NCI-H1092 treated with DMSO at 0.1 percent for 48 hours (cell line): Measurements from ENCODE around the gene KRTAP5-2.
"Not testable (repeated sequence)": the region's sequence is repeated elsewhere in the genome, so short reads cannot be mapped to it uniquely, and the experiment has no call there.

Experiments used
- DNase-seq: peaks from one replicate; lab custom pipeline; 2025; lab: John Stamatoyannopoulos, UW

The KRTAP5-2 gene

DNA sequence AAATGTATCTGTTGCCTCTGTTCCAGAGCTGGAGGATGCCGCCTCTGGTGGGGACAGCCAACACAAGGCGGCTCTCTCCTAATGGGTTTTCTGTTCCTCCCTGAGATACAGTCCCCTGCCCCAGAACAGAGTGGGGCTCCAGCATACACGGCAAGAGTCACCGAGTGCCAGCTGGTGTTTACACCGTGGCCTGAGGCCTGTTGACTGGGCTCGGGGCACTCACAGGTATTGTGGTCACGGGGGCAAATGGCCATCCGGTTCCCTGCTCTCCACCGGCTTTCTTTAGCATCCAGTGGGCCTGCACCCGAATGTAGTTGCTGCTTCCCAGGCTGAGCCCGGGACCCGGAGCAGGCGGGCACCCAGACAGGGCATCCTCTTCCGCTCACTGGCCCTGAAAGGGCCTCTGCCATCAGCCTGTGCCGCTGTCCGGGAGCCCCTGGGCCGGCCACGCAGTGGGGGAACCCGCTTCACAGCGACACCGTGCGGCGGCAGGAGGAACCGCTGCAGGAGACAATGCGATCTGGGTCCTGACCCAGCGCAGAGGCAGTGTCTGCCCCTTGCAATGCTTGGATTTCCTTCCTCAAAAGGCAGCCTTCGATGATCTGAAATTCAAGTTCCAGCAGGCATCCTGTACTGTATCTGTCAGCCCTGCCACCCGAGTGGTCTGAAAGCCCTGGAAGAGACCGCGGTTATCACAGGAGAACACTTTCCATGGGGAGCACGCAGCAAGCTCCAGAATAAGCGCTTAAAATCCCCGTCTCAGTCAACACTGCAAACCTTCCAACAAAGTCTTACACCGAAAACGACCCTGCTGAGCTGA, 30.6 kb upstream of the KRTAP5-2 start:
- no peak for DNase-seq

DNA sequence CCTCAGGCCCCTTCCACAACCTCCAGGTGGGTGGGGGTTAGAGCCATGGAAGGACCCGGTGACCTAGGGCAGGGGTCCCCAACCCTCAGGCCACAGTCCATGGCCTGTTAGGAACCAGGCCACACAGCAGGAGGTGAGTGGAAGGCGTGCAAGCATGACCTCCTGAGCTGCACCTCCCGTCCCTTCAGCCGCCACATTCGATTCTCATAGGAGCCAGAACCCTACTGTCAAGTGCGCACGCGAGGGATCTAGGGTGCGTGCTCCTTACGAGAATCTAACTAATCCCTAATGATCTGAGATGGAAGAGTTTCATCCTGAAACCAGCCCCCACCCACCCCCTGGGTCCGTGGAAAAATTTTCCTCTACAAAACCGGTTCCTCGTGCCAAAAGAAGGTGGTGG, 27.4 kb upstream of the KRTAP5-2 start:
- no peak for DNase-seq

GRCh38 chr11:1624621-1625020, 26.5 kb upstream of the KRTAP5-2 start:
- no peak for DNase-seq

DNA sequence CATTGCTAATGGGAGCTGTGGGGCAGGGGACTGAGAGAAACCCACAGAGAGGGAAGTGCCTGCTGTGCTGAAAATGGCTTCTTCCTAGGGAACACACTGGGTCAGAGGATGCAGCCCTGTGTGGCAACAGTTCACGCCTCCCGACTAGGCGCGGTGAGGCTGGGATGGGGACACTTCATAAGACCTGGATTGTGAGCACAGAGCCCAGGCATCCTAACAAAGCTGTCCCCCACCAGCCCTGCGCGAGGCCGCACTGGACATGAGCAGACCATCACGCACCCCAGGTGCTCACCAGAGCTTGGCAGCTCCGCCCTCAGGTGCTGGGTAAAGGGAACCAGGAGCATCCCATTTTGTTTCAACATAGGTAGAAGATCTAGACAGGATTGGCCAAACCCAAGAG, 25.6 kb upstream of the KRTAP5-2 start:
- DNase-seq, result no peak

- DNase-seq, result no peak
Measured at GRCh38 chr11:1622086-1622485, 24.0 kb upstream of the KRTAP5-2 start, which contains the start of gene KRTAP5-4. Gene KRTAP5-4 (minus strand): TSS chr11:1622138. CDS start chr11:1622093, 45 bp downstream.

DNA sequence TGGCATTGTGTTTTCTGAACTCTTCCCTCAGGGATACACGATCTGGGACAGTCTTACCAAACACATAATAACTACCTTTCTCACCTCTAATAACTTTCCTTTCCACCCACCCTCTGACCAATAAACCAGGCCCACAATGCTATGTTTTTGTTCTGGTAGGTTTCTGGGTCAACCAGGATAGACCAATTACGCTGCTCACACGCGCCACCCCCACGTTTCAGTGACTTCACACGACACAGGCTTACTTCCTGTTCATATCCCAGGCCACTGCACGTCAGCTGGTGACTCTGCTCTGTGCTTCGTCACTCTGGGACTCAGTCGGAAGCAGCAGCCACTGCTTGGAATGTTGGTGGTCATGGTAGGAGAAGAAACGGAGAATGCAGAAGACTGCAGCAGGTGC, 21.4 kb upstream of the KRTAP5-2 start:
- no peak for DNase-seq

DNA sequence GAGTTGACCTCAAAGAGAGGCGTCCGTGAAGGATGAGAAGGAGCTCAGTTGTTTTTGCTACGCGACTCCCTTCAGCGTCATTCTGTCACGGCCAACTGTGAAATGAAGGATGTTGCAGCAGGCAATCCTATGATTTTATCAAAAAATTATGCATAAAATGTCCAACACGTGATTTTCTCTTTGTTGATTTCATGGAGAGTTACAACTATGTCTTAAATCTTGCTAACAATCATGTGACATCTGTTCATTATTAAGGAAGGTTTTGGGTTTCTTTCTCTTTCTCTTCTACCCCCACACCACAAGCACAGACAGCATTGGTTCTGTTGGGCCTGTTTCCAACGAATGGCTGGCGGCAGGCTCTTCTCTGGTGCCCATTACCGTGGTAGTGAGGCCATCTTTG, 20.1 kb upstream of the KRTAP5-2 start:
- no peak for DNase-seq

- no peak for DNase-seq
Measured at GRCh38 chr11:1608363-1608762, 10.3 kb upstream of the KRTAP5-2 start, which contains the start of gene KRTAP5-3. Gene KRTAP5-3 (minus strand): TSS chr11:1608463. CDS start chr11:1608385, 78 bp downstream.

GRCh38 chr11:1607901-1608300, 9.8 kb upstream of the KRTAP5-2 start:
- DNase-seq, result not testable (repeated sequence)

DNA sequence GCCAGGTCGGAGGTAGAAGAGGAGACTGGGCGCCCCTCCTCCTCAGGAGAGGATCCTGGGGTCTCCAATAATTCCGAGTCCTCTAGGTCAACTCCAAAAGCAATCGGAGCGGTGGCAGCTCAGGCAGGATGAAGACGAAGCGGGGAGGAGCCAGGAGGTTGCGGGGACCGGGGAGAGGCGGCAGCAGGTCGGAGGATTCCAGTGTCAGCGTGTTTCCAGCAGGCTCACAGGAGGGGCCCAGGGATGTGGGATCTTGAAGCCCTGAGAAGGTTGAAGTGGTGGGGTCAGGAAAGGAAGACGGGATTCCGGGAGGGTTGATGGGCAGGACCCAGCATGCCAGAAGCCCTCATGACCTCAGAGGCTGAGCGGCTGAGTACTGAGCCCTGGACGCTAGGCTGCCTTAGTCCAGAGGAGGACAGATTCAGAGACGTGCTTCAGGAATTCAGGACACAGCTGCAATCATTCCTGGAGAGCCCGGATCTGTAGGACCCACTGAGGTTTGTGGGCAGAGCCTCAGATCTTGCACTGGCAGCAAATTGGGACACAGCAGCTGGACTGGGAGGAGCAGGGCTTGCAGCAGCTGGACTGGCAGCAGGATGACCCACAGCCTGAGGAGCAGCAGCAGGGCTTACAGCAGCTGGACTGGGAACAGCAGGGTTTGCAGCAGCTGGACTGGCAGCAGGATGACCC, 9.2 kb upstream of the KRTAP5-2 start:
- not testable (repeated sequence) for DNase-seq

DNA sequence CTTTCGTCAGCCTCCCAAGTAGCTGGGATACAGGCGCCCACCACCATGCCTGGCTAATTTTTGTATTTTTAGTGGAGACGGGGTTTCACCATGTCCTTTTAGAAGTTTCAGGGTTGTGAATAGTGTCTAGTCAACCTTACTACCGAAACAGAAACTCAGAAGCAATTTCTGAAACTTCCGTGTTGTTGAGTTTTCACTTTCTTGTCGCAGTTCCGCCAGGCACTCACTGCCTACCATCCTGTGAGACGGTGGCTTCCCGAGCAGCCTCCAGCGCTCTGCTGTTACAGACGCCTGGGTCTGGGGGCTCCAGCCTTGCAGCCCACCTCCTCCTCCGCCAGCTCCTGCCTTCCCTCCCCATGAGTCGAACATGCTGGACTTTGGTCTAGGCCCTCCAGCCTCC, 7.8 kb upstream of the KRTAP5-2 start:
- DNase-seq, result not testable (repeated sequence)

GRCh38 chr11:1604711-1605110, 6.6 kb upstream of the KRTAP5-2 start:
- DNase-seq, result no peak

GRCh38 chr11:1604181-1604580, 6.1 kb upstream of the KRTAP5-2 start:
- no peak for DNase-seq

DNA sequence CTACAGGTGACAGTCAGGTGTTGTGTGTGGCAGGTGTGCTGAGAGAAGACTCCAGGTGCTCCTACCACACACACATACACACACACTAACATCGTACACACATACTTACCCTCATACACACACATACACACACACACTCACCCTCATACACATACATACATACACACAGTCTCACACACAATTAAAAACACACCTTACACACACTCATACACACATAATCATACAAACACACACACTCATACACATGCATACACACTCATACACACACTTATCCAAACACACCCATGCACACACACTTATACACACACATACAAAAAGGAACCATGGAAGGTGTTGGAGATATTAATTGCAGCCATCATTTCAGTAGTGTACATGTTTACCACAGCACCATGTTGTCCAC, 5.5 kb upstream of the KRTAP5-2 start:
- no peak for DNase-seq

DNA sequence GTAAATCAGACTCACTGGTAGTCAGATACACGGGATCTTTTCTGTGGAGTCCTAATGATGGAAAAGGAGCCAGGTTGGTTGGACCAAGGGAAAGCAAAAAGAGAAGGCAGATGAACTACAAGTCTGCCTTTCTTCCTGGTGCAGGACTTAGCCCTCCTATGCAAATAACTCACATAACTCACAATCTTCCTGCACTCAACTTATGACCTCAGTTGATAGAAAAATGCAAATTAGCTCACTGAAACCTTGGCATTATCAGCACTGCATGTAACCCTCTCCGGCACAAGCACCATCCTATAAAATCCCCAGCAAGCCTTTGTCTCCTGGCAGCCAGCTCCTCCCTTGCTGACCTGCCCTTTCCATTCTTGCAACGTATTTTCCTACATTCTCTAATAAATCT, 3.6 kb upstream of the KRTAP5-2 start:
- not testable (repeated sequence) for DNase-seq

DNA sequence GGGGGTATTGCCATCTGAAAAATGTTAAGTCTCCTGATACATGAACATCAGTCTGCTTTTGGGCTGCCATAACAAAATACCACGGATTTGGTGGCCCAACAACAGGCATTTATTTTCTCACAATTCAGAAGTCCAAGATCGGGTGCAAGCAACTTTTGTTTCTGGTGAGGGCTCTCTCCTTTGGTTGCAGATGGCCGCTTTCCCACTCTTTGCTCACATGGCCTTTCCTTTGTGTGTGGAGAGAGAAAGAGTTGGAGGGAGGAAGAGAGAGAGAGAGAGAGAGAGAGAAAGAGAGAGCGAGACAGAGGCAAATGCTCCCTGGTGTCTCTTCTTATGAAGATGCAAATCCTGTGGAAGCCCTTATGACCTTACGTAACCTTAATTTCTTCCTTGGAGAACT, 2.5 kb upstream of the KRTAP5-2 start:
- no peak for DNase-seq

DNA sequence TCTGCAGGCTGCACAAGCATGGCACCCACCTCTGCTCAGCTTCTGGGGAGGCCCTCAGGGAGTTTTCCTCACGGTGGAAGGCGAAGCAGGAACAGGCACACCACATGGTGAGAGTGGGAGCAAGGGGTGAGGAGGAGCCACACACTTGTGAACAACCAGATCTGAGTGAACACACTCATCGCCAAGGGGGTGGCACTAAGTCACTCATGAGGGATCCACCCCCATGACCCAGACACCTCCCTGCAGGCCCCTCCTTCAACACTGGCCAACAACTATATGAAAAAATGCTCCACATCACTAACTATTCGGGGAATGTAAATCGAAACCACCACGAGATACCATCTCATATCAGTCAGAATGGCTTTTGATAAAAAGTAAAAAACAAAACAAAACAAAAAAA, 722 bp upstream of the KRTAP5-2 start:
- DNase-seq, result no peak

- not testable (repeated sequence) for DNase-seq
Measured at GRCh38 chr11:1598406-1598805, 312 bp upstream of the KRTAP5-2 start.

GRCh38 chr11:1597331-1597993, 632 bp downstream of the KRTAP5-2 start:
- DNase-seq, result no peak

DNA sequence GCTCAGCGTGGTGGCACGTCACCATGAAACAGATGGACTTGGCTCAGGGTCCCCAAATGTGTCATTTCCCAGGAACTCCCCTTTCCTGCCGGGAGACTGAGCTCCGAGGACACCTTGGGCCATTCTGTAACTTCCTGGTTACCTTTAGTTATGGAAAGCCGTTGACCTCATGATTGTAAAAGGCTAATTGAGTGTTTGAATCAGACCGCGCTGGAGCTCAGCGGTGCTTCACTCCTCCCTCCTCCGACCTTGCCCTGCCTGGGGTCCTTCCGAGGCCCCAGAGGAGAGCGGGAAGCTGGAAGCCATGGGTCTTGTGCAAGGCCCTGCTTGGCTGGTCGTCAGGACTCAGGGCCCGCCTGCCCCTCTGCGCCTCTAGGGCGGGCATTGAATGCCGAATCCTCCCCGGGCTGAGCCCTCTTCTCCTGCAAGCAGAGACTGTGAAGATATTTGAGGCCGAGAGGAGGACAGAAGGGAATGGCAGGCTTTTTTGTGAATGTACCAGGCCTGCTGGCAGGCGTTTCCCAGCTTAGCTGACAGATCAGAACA, 1.4 kb downstream of the KRTAP5-2 start:
- not testable (repeated sequence) for DNase-seq

GRCh38 chr11:1595994-1596575, 2.0 kb downstream of the KRTAP5-2 start:
- DNase-seq, result not testable (repeated sequence)

GRCh38 chr11:1592628-1593027, 5.5 kb downstream of the KRTAP5-2 start:
- no peak for DNase-seq
